Activated CD4-positive, alpha-beta T cell treated with anti-CD3 and anti-CD28 coated beads, Interleukin-2, amount 50 U/mL, for 1 hour (primary cell): ENCODE data around the gene MRPS18B.
"Not testable (repeated sequence)": the region's sequence is repeated elsewhere in the genome, so short reads cannot be mapped to it uniquely, and the experiment has no call there.

Experiments
- DNase-seq: peaks from one replicate; pipeline ENCODE4 v3.0.0-alpha.2; 2020

Gene MRPS18B

GRCh38 chr6:30644769-30645168, 27.1 kb downstream of the MRPS18B start:
- no peak for DNase-seq

DNA sequence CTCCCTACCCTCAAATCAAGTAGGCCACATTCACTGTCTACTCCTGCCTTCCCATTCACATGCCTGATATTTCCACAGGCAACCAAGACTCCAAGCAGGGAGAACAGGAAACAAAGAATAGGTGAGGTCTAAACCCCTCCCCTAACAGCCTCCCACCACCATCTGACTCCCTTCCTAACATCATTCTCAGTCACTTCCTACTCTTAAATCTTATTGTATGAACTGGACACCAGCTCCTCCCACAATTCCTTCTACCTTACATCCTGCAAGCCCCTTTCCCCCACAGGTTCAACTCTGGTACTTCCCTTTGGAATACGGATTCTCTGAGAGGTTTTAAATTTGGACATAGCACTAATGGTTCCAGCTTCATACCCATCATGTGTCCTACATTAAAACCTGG, 28.3 kb downstream of the MRPS18B start:
- DNase-seq = no peak

- peak; percentile 92 for DNase-seq
These were observed 29.0 kb downstream of the MRPS18B start, which contains the start of gene C6orf136 for GRCh38 chr6:30646450-30647241. Gene C6orf136 (plus strand): TSS chr6:30647133. CDS start chr6:30647232, 99 bp downstream.

- DNase-seq = peak; percentile 67
These were observed 29.8 kb downstream of the MRPS18B start for GRCh38 chr6:30647242-30648116.

GRCh38 chr6:30651143-30651542, 33.5 kb downstream of the MRPS18B start:
- no peak for DNase-seq

DNA sequence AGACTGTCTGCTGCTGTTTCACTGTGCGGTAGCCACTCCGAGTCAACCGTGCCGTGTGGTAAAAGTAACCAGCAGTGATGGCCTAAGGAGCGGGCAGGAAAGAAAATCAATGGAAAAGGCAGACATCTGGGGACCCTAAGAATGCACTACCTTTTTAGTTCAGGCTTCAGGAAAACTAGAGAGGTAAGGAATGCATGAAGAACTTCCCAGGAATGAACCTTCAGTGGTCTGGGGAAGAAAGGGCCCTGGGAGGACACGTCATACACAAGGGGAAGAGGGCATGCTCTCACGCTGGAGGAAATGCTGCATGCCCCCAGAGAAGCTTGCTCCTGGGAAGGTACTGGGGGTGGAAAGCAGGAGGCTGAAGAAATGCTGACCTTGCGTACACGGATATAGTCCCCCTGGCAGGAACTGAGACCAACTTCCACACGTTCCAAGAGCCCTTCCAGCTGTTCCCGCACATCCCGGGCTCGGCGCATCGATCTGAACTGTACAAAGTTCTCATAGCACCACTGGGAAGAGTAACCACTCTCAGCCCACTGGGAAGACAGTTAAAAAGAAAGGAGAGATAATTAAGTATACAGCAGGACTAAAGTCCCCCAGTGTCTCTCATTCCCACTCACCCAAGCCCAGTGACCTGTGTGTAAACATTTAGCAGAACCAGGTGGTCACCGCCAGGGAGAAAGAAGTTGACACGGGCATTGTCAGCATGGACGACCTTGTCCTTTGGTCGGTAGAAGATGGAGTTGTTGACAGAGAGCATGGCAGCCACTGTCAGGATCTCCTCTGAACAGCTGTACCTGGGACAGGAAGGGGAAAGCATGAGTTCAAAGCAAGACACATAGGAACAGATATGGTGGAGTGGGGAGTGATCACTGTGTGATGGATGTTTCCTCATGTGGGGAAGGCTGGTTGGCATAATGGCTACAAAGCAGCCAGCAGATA, 37.4 kb downstream of the MRPS18B start:
- DNase-seq = no peak

- DNase-seq = no peak
These were observed 38.1 kb downstream of the MRPS18B start for GRCh38 chr6:30655743-30656094.

GRCh38 chr6:30656513-30656912, 38.9 kb downstream of the MRPS18B start:
- DNase-seq = no peak

- DNase-seq = no peak
These were observed 39.8 kb downstream of the MRPS18B start for GRCh38 chr6:30657454-30657853.

DNA sequence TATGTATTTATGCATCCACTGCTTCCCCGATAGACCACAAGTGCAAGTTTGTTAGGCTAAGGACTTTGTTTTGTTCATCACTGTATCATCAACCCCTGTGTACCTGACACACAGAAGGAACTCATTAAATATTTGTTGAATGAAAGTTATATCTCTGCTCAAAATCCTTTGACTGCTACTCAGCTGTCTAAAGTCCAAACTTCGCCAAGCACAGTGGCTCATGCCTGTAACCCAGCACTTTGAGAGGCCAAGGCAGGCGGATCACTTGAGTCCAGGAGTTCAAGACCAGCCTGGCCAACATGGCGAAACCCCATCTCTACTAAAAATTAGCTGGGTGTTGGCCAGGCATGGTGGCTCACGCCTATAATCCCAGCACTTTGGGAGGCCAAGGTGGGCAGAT, 40.3 kb downstream of the MRPS18B start:
- DNase-seq = not testable (repeated sequence)

DNA sequence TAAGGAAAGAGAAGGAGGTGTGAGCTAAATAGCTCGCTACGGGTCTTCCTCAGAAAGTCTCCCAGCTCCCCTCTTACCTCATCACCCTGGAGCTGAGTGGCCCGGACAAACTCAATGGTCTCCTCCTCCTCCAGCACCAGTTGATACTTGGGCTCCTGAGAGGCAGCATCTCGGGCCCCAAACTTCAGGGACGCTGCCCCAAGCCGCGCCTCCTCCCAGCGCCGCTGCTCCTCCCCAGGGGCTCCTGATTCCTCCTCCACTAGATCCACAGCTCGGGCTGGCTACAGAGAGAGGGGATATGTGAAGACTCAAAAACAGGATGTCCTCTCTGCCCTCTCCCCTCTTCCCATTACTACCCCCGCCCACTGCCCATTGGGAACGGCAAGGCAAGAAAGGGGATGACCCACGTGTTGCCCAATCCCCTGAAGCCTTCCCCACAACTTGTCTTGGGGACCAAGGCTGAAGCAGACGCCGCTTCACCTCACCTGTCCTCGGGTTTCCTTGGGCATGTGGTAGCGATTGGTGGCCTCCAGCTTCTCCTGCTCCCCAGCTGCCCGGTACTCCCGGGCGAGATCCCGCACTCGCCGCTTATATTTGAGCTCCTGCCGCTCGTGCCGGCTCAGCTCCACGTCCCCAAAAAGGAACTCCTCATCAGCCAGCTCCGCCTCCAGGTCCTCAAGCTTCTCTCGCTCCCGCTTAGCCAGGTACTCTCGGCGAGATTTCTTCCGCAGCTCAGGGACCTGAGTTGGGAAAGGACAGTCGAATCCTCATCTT, 47.5 kb downstream of the MRPS18B start:
- DNase-seq = no peak

DNA sequence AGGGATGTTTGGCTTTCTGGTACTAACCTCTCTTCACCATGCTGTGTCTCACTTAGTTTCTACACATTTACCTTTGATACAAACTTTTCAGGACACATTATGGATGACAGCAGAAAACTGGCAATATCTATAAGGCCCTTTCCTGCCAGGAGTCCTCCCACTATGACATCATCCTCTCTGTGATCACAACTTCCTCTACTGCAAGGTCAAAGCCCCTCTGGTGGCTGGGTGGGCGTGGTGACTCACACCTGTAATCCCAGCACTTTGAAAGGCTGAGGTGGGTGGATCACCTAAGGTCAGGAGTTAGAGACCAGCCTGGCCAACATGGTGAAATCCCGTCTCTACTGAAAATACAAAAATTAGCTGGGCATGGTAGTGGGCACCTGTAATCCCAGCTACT, 48.7 kb downstream of the MRPS18B start:
- DNase-seq = not testable (repeated sequence)

- no peak for DNase-seq
These were observed 53.3 kb downstream of the MRPS18B start for GRCh38 chr6:30670760-30671527.

DNA sequence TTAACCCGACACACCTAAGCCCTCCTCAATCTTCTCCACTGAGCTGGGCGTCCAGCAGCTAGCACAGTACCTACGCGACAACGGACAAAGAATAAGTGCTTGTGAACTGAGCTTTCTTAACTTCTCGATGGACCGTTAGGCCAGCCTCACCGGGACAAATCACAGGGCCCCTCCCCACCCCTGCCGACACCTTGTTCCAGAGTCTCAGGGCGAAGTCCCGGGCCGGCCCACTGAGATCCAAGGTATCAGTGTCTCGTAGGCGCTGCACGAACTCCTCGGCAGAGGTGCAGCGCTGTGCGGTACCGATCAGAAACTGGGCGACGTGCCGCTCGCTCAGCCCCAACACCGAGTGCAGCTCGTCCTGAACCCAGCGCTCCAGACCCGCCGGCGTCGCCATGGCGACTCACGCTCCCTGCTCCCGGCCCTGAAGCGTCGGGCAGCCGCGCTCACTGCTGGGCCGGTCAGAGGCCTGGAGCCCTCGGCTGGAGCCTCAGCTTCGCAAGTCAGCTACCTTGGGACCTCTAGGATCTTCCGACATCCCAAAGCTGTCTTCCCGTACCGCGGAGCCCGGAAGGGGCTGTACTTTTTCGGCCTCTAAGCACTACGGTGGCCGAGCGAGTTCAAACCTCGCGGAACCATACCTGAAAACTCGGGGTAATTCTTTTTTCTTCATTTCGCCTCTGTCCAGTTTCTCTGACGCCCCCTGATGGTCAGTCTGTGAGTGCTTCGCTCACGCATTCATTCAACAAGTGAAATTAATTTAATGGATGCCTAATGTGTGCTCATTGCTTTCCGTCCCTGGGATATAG, 55.0 kb downstream of the MRPS18B start, which contains the start of gene DHX16:
Gene DHX16, minus strand, starts transcription at position 562 of the 809 bp plus-strand sequence. Its CDS starts 165 bp downstream, at position 397.
- DNase-seq = peak; percentile 88
